ENCODE data around the gene HECW1.

HECW1 gene

DNA sequence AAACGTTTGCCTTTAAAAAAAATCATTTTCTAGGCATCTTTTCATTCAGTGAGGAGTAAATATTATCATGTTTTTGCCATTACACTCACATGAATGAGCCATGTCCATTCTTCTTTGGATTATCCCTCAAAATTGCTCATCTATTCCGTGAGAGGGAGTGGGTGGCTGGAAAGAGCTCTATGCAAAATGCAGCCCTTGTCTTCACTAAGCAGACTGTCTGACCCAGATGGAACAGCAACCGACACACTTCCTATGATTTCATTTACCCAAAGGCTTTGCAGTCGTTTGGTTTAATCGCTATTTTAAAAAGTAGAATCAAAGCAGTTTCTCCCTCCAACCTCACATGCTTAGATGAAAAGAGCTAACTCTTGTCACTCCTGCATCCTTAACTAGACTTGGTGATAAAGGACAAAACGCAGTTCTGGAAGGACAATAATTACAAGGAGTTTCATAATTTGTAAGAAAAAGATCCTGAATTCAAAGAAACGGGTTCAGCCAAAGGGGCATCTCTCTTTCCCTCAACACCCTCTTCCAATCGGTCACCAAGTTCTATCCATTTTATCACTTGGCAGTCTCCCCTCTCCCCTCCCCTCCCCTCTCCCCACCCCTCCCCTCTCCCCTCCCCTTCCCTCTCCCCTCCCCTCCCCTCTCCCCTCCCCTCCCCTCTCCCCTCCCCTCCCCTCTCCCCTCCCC lies 272.3 kb downstream of the HECW1 start:
- DNase-seq, result no peak

DNA sequence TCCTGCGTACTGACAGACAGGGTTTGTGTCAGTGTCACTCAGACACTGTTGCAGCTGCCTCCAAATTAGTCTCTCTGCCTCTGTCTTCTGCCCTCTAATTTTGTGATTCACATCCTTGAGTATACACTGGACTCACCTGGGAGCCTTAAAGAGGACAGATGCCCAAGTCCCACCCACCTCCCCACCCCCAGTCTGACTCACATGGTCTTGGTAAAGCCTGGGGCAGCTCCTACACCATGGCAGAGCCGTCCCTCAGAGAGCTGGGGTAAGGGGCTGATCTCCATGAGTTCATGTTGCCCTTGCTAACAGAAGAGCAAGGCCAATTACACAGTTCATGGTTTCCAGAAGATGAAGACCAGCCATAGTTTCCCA lies 272.8 kb downstream of the HECW1 start:
- no peak for DNase-seq

DNA sequence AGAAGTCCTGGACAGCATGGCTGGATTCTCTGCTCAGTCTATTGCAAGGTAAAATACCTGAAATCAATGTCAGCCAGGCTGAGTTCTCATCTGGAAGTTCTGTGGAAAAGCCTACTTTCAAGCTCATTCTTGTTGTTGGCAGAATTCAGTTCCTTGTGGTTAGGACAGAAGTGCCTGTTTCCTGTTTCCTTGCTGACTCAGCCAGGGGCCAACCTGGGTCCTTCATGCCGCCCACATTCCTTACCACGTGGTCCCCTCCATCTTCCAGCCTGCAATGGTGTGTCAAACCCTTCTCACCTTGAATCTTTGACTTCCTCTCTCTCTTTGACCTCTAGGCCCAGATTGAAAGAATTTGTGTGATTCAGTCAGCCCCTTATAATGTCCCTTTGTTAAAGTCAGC lies 273.4 kb downstream of the HECW1 start:
- DNase-seq, result no peak

DNA sequence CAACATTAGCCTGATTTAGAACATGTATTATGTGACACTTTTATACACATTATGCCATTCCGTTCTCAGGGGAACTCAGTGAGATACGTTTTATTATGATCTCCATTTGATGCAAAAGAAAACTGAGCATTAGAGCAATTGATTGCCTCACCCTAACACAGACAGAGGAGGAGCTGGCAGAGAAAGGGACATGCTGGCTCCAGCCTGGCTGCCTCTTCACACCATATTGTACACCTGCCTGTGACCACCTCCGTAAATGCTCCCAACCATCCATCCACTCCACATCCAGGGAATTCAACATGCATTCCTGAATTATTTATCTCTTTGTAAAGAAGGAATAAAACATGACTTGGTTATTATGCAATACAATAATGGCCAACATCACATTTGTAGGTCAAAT lies 275.5 kb downstream of the HECW1 start:
- no peak for DNase-seq

DNA sequence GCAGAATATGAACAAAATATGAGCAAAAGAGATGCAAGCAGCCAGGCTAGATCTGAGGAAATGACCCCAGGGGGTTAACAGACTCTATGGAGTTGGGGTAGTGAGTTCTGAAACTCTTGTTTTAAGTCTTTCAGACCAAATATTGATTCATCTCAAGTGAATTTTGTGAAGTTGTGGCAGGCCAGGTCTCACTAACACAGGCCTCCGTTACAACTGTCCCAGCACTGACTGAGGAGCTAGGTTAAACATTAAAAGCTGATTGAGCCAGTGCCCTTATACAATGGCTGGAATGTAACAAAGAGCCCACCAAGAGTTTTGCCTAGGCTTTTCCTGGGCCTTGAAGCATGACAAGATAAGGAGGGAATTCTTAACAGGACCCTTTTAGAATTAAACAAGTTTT lies 278.1 kb downstream of the HECW1 start:
- DNase-seq, result no peak

DNA sequence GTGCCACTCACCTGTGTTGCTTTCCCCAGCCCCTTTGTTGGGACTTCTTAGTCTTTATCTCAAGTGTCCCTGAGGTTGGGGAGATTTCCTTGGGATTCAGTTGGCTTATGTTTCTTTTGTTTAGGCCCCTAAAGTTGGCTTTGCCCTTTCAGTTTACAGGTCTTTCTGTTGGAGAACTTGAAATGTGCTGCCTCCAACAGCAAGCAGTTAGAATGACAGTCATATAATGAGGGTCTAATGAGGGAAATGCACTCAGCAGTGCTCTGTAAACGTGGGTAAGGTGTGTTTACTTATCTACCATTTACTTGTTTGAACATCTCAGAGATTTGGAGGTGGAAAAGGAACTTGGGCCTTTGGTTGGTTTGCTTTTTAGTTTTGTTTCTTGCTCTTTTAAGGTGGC lies 279.1 kb downstream of the HECW1 start:
- DNase-seq, result no peak

DNA sequence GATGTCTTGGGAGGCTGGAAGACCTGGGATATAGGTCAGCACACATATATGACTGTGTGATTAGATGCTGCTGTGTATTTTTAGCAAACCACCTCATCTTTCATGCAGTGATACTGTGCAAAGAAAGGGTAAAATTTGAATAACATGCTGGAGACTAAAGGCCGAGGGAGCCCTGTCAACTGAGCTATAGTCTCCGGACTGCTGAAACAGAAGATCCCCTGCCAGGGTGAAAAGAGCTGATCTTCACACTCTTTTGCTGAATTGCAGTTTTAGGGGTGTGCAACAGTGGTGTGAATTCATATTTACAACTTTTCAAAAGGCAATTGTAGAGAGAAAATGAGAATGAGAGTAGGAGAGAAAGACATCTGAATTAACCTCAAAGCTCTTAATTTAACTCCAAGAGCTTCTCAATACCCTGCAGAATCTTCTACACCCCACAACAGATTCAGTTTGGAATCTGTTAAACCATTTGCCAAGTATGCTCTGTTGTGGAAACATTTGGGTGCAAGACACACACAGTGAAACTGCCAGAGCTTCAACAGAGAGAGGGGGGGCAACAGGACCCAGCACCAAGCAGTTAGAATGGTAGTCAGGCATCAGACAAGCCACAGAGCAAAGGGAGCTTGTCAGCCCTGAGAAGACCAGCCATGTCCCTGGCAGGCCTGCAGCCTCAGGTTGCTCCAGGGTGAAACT lies 280.3 kb downstream of the HECW1 start:
- no peak for DNase-seq

DNA sequence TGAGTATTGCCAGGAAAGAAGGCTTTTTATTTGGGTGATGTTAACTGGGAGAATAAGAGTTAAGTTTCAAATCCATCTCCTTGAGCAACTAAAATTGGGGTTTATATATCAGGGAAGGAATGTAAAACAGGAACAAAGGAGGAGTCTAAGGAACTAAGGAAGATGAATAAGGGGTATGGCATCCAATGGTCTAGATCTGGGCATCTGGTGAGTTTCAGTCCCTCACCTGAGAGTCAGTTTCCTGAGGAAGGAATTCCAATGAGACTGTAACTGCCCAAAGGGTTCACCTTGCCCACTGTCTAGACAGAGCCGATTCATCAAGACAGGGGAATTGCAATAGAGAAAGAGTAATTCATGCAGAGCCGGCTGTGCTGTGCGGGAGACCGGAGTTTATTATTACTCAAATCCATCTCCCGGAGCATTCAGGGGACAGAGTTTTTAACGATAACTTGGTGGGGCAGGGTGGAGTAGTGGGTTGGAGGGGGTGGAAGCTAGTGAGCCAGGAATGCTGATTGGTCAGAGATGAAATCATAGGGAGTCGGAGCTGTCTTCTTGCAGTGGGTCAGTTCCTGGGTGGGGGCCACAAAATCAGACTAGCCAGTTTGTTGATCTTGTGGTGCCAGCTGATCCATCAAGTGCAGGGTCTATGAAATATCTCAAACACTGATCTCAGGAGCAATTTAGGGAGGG lies 282.1 kb downstream of the HECW1 start:
- no peak for DNase-seq

DNA sequence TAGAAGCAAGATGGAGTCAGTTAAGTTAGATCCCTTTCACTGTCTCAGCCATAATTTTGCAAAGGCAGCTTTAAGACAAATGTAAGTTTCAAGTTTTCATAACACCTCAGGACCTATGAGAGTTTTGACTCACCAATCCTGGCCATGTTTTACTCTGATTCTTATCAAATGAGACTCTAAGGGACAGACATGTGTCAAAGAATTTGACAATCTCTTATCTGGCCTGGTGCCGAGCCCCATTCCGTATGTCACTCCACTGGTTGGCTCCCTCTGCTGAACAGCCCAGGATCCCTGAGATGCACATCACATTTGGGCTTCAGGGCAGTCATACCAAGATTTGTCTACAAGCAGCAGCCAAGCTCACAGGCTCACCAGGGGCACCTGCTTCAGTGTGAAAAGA lies 282.9 kb downstream of the HECW1 start:
- no peak for DNase-seq

DNA sequence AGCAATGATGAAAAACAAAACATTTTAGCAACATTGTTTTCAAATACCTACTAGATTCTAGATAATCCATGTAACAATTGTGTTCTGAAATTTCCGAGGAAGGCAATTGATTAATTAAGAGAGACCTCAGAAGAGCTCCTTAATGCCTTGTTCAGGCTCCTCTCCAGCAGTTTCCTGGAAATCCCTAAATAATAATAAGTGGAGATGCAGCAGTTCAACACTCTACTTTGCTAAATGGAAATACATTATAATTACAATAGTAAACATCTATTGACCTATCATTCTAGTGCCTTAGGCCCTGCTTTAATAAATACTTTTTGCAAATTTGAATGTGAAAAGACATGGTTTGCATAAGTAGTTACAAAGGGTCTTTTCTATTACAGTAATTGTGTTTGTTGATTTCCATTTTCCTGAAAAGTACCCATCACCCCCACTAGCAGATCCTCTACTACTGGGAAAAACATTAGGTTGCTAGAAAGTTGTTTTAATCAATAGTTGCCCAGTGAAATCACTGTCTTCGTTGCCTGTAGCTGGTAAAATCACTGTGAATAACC lies 283.8 kb downstream of the HECW1 start:
- DNase-seq, result no peak

DNA sequence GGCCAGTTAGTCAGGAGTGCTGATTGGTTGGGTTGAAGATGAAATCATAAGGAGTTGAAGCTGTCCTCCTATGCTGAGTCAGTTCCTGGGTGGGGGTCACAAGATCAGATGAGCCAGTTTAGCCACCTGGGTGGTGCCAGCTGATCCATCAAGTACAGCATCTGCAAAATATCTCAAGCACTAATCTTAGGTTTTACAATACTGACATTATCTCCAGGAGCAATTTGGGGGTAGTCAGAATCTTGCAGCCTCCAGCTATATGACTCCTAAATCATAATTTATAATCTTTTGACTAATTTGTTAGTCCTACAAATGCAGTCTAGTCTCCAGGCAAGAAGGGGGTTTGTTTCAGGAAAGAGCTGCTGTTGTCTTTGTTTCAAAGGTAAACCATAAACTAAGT lies 286.4 kb downstream of the HECW1 start:
- no peak for DNase-seq

DNA sequence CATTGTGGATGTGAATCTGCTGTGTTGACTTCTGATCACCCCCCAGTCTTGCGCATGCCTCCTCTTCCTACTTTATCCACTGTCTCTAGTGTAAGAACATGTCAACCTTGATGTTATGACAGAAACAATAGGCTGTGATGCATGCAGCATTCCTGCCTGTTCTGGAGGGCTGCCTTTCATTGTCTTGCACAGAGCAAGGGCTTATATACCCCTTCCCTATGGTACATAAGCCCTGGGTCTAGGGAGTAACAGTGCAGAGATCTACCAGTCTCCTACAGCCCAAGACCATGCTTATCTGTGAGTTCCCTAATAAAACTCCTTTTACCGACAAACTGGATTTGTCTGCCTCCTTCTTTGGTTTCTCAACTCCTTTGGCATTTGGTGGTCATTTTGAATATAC lies 293.5 kb downstream of the HECW1 start:
- DNase-seq, result no peak

DNA sequence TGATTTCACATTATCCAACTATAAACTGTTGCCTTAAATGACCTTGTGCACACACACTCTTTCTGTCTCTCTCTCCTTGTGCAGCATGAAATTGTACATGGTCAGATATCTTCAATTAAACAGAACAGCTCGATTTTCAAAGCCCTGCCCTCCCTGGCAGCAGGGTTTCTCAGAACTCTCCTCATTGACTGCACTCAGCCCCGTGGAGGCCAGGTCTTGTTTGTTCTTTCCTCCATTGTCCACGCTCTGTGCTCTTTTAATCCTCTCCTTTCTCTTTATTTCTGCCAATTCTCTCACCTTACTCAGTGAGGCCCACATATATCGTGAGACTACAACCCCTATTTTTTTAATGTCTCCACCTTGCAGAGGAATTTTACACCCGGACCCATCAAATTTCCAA lies 294.5 kb downstream of the HECW1 start:
- DNase-seq, result no peak

DNA sequence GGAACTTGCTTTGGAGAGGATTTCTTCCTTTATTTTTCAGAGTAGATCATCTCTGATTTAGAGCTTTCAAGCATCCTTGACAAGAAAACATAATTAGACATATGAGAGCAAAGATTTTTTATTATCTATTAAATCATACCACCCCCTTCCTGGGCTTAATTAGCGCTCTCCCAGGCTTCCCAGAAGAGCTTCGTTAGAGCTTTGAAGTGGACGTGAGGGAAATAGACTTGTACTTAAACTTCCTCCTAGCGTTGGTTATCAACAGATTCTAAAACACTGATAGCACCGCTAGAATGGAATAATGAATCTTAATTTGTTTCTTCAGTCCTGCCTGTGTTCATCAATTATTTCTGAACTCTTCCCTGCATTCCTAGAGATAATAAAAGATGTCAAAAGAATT lies 296.5 kb downstream of the HECW1 start:
- DNase-seq, result no peak

DNA sequence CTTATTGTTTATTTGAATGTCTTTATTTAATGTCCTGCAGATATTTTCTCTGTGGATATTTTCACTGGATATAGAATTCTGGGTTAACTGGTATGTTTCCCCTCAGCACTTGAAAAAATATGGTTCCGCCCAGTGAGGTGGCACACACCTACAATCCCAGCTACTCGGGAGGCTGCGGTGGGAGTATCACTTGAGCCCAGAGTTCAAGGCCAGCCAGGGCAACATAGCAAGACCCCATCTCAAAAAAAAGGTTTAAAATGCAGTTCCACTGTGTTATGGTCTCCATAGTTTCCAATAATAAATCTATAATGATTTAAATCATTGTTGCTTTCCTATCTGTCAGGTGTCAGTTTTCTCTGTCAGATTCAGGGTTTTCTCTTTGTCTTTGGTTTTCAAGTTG lies 305.0 kb downstream of the HECW1 start:
- DNase-seq, result no peak

DNA sequence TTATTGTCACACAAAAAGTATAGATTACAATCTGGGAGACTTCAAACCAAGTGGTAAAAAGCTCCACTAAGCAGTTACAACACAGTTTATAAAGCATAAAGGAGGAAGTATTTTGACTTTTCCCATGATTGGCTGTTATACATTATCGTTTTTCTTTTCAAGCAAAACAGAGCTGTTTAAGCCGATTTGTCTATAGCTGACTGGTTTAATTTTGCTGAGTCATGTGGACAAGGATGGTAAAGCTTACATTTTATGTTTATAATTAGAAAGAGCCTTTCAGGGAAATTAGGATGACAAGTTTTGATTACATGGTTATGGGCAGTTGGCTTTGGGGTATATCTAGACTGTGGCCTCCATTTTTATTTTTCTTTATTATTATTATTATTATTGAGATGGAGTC lies 318.0 kb downstream of the HECW1 start:
- DNase-seq, result no peak

DNA sequence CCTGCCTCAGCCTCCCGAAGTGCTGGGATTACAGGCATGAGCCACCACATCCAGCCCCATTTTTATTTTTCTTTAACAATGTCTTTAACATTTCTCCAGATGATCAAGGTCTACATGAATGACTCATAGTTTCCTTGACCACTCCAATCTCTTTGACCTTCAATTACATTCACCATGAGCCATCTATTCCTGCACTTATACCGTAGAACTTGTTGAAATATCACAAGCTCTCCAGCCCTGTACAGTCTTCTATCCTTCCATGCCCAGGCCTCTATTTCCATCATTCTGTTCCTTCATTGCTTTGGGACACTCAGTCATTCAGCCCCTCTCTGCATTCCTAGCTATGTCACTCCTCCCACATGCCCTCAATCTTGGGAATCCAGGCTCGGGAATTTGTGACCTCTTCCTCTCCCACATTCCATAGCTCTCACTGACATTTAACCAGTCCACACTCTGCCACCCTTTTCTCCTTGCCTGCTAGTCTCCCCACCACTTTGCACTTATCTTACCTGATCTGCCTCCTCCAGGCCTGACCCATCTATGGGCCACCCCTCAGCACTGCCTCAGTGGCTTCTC lies 318.7 kb downstream of the HECW1 start:
- DNase-seq, result no peak

DNA sequence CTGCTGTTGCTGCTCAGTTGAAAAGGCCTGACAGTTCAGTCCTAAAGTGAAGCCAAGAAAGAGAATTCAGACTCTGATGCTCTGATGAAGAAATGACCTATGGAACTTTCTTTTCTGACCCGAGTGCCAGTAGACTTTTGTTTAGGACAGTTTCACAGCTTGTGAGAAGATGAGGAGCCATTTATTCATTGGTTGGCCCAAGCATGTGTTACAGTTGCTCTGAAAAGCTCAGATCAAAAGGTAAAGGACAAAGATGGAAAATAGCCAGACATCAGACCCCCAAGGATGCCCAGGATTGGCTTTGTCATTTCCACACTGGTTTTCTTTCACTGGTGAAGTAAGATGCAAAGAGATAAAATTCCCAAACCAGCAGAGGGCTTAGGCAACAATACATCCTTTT lies 321.2 kb downstream of the HECW1 start:
- DNase-seq, result no peak

DNA sequence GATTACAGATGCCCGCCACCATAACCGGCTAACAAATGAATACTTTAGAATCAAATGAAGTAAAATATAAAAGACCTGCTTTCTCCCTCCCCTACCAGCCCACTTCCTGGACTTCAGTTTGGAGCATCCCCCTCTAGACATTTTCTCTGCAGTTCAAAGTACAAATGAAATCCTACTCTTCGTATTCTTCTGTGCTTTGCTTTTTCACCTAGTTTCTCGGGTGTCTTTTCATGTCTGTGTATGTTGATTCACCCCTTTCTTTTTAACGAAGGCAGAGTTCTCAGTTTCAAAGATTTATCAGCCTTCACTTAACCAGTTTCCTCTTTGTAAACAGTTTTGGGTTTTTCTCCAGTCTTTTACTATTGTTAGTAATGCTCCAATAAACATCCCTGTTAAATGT lies 324.6 kb downstream of the HECW1 start:
- no peak for DNase-seq

DNA sequence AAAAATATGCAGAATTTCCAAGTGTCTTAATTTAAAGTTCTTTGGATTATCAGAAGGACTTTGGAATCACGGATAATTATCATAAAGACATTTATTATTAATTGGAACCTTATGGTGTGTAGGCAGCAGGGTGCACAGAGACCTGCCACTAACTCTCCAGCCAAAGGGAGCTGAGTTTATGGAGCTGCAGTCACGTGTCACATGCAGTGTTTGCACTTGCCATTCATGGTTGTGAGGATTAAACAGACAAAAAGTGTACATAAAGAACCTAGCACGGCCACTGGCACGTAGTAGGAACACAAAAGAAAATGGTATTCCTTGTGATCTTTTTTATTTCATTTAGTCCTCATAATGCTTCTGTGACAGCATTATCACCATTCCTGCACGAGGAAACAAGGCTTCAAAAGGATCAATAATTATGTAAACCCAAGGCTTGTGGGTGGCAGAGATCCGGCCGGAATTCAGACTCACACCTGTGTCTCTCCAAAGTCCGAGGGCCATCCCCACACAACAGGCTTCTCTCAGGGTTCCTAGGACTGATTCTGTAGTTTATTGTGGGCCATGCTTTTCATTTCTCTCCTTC lies 326.5 kb downstream of the HECW1 start:
- no peak for DNase-seq

DNA sequence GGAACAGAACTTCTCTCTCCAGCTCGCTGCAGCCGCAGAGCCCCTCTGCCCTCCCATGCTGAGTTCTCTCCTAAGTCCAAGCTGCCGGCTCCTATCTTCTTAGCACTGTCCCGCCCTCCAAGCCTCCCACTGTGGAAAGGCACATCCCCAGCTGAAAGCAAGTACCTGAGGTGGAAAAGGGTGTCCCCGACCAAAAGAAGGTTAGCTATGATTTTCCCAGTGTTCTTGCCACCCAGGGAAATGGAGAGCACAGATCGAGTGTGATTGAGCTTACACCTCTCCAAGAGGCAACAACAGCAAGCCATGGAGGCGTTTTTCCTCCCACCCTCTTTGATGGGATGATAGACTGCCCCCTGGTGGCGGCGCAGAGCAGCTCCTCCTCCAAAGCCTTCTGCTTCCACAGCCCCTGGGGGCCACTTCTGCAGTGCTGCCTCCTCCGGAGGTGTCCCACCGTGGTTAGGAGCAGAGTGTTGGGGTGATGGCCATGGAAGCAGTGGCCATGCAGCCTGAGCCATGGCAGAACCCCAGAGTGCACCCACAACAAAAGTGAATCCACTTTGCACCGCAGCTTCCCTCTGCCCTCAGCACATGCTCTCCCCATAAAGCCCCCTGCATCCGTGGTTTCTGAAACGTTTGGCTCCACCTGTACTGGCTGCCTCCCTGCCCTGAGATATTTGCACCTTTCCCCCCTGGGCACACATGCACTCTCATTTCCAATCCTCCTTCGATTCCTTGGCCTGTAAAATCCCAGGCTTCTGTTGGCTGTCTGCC lies 327.4 kb downstream of the HECW1 start:
- peak; percentile 5 for DNase-seq

Data from DMS153 (cell line).